HFFc6 (cell line): Measurements from ENCODE around the gene AUTS2. TPM values are rescaled to one million over a fixed set of nuclear protein-coding genes. Genes with fewer than 3 reads are reported as not detected.

Experiments
- DNase-seq: peaks from one replicate; pipeline ENCODE4 v3.0.0-alpha.2; 2018
- H3K27ac Mint-ChIP-seq: 2 replicates; pipeline ENCODE4 v1.8.0; 2020; ENCODE audit warnings: mild to moderate bottlenecking, mixed read lengths
- H3K27me3 Mint-ChIP-seq: 2 replicates; pipeline ENCODE4 v1.8.0; 2021; ENCODE audit warnings: mild to moderate bottlenecking, moderate library complexity, mixed read lengths; ENCODE audit not compliant: insufficient read depth
- H3K36me3 Mint-ChIP-seq: 2 replicates; pipeline ENCODE4 v1.8.0; 2021; ENCODE audit warnings: low read depth, mixed read lengths
- H3K4me1 Mint-ChIP-seq: 2 replicates; pipeline ENCODE4 v1.8.0; 2020; ENCODE audit warnings: low read depth, mixed read lengths
- H3K4me3 Mint-ChIP-seq: 2 replicates; pipeline ENCODE4 v1.8.0; 2020; ENCODE audit warnings: mild to moderate bottlenecking, moderate library complexity, mixed read lengths
- H3K9me3 Mint-ChIP-seq: 2 replicates; pipeline ENCODE4 v1.8.0; 2020; ENCODE audit warnings: mild to moderate bottlenecking, mixed read lengths
- total RNA-seq, 6 experiments: library from RNA; stranded (reverse); fragmentation: NEBNext Ultra II Directional; extraction: Animal tissue kit (Norgen Biotek cat#: 25700); gene quantifications; 2 replicates in 1 of 6; 3 replicates in 5 of 6; pipeline ENCODE4 v1.2.3, GENCODE V29; 2021
- TF ChIP-seq, protein P1 (sequence below): fragments of 200-600 bp; sonication (generic); IDR thresholded peaks from 2 replicates; pipeline ENCODE4 v1.5.0; 2021; ENCODE audit warnings: antibody characterized with exemption, mild to moderate bottlenecking

The AUTS2 gene
- total RNA-seq, 6 experiments from 2014 or later, result 0.02 to 0.19 (median 0.16) TPM; not detected in 2

DNA sequence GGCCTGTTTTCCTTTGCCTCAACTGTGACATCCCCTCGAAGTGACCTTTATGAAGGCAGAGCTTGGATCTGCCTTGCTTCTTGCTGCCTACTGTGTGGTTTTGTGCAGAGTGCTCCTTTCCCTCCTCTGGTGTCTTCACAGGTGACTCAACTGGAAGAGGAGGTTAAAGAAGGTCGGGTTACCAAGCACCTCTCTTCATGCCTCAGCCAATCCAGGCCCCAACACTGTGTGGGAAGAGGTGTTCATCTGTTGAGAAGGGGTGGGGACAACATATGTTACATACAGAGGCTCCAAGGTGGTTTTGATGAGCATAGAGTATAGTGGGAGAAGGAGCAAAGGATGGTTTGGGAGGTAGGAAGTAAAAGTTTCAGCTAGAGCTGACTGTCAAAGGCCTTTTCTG lies 155.7 kb downstream of the AUTS2 start:
- TF ChIP-seq, protein P1, sequence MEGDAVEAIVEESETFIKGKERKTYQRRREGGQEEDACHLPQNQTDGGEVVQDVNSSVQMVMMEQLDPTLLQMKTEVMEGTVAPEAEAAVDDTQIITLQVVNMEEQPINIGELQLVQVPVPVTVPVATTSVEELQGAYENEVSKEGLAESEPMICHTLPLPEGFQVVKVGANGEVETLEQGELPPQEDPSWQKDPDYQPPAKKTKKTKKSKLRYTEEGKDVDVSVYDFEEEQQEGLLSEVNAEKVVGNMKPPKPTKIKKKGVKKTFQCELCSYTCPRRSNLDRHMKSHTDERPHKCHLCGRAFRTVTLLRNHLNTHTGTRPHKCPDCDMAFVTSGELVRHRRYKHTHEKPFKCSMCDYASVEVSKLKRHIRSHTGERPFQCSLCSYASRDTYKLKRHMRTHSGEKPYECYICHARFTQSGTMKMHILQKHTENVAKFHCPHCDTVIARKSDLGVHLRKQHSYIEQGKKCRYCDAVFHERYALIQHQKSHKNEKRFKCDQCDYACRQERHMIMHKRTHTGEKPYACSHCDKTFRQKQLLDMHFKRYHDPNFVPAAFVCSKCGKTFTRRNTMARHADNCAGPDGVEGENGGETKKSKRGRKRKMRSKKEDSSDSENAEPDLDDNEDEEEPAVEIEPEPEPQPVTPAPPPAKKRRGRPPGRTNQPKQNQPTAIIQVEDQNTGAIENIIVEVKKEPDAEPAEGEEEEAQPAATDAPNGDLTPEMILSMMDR, result no peak
- Mint-ChIP-seq H3K36me3 (no peaks in the 10 kb centered on the region), H3K9me3 (peaks cover 41% of the 10 kb centered on the region), H3K4me3 (no peak overlapping the region), H3K4me1 (no peaks in the 10 kb centered on the region), H3K27ac (no peak overlapping the region), H3K27me3 (no peaks in the 10 kb centered on the region)
- no peak for DNase-seq

DNA sequence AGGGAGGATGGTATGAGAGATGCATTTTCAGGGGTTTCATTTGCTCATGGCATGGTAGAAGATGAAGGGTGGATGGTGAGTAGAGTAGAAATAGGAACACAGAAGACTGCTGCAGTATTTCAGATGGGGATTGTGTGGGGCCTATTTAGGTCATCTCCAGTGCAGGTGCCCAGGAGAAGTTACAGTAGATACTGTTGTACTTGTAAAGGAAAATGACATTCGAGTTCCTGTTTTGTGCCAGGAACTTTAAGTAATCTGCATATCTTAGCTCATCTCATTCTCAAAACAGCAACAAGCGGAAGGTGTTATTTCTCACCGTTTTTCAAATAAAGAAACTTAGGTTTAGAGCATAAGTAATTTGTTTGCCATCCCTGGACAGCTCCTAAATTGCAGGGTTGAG lies 156.2 kb downstream of the AUTS2 start:
- DNase-seq, result no peak
- Mint-ChIP-seq H3K27me3 (no peaks in the 10 kb centered on the region), H3K27ac (no peak overlapping the region), H3K4me1 (no peaks in the 10 kb centered on the region), H3K4me3 (no peak overlapping the region), H3K36me3 (no peaks in the 10 kb centered on the region), H3K9me3 (peaks cover 37% of the 10 kb centered on the region)
- TF ChIP-seq, protein P1, result no peak

DNA sequence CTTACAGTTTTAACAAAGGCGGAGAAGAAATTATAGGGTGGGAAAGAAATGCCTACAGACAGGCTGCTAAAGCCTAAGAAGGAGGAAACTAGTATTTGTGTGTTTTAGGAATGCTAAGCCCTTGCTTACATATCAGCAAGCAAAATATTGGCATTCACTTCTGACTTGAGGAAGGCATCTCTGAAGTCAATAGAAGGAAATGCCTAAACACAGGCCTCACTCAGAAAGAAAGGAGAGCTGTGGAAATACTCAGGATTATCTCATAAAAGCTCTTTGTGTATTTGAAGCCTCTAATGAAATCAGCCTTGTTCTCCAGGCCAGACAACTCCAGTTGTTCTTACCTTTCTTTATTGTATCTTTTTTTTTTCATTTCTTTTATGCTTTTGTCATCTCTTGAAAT lies 158.0 kb downstream of the AUTS2 start:
- no peak overlapping the region for H3K27ac Mint-ChIP-seq
- TF ChIP-seq, protein P1, result no peak
- no peak for DNase-seq
- H3K36me3 Mint-ChIP-seq, result peaks cover 2% of the 10 kb centered on the region; the same call in 1 of the 2 replicates
- no peaks in the 10 kb centered on the region for H3K4me1 Mint-ChIP-seq
- no peaks in the 10 kb centered on the region for H3K27me3 Mint-ChIP-seq
- no peak overlapping the region for H3K4me3 Mint-ChIP-seq
- peaks cover 40% of the 10 kb centered on the region for H3K9me3 Mint-ChIP-seq

DNA sequence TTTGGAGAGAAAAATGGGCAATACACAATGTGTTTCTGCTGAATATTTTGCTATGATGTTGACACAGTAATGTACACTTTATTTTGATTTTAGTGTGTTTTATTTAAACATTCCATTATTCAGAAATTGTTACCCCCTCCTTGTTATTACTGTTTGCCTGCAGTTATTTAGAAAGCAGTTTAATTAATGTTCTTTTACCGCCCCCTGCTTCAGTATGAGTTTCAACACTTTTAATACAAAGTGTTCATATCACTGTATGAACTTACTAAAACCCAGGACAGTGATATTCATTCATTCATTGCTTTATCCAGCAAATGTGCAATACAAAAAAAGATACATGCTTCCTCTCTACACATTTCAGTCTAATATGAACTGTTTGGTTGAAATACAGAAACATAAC lies 159.3 kb downstream of the AUTS2 start:
- no peak overlapping the region for H3K27ac Mint-ChIP-seq
- TF ChIP-seq, protein P1, result no peak
- no peaks in the 10 kb centered on the region for H3K27me3 Mint-ChIP-seq
- H3K4me3 Mint-ChIP-seq, result no peak overlapping the region
- peaks cover 4% of the 10 kb centered on the region; the same call in 1 of the 2 replicates for H3K36me3 Mint-ChIP-seq
- H3K9me3 Mint-ChIP-seq, result peaks cover 43% of the 10 kb centered on the region
- no peak for DNase-seq
- H3K4me1 Mint-ChIP-seq, result no peaks in the 10 kb centered on the region

DNA sequence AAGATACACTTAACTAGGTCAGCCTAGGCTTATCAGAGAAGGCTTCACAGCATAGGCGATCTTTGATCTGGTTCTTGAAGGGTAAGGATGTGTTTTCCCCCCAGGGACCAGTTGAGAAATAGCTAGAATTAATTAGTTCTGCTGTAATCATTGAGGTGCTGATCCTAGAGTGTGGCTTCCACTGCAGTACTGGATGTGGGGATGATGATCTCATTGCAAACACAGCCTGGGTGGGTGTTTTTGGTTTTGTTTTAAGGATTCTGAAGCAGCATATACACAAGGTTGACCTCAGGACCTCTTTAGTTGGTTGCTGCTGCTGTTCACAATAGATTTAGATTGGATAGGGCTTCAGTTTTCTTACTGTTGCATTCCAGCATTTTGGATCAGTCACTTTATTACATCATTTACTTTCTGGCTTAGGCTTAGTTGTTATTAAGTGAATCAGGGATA lies 159.7 kb downstream of the AUTS2 start:
- H3K27ac Mint-ChIP-seq, result no peak overlapping the region
- H3K4me1 Mint-ChIP-seq, result no peaks in the 10 kb centered on the region
- no peak overlapping the region for H3K4me3 Mint-ChIP-seq
- H3K36me3 Mint-ChIP-seq, result peaks cover 4% of the 10 kb centered on the region; the same call in 1 of the 2 replicates
- TF ChIP-seq, protein P1, result no peak
- peaks cover 39% of the 10 kb centered on the region for H3K9me3 Mint-ChIP-seq
- DNase-seq, result no peak
- H3K27me3 Mint-ChIP-seq, result no peaks in the 10 kb centered on the region

DNA sequence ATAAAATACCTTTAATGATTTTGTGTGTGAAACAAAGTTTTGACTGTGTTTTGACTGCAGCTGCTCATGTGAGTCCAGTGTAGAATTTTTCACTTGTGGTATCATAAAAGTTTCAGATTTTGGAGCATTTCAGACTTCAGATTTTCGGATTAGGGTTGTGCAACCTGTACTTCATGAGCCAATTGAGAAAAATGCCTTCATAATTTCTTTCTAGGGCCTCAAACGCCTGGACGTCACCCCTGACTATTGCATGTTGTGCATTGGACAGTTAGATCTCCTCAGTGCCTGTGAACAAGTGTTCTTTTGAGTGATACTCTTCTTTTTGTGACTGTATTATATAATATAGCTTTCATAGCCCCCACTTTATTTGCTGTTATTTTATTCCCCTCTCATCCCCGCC lies 161.1 kb downstream of the AUTS2 start:
- H3K27ac Mint-ChIP-seq, result no peak overlapping the region
- peaks cover 4% of the 10 kb centered on the region; the same call in 1 of the 2 replicates for H3K36me3 Mint-ChIP-seq
- no peaks in the 10 kb centered on the region for H3K27me3 Mint-ChIP-seq
- peaks cover 37% of the 10 kb centered on the region for H3K9me3 Mint-ChIP-seq
- no peak overlapping the region for H3K4me3 Mint-ChIP-seq
- no peaks in the 10 kb centered on the region for H3K4me1 Mint-ChIP-seq
- TF ChIP-seq, protein P1, result no peak
- DNase-seq, result no peak
